GM23338 (cell line): Measurements from ENCODE around the gene PDP2. TPM values are rescaled to one million over a fixed set of nuclear protein-coding genes. Genes with fewer than 3 reads are reported as not detected.

ENCODE experiments used
- ATAC-seq: fragments of 200-7000 bp; cut with Tn5 transposase; 3 replicates; pipeline ENCODE4 v1.9.1; 2020
- DNase-seq: peaks from one replicate; pipeline ENCODE4 v3.0.0-alpha.2; 2015; ENCODE audit warnings: low spot score
- H2AFZ ChIP-seq: fragments of 200-600 bp; sonication (generic); 2 replicates; pipeline ENCODE4 v1.8.0; 2016; ENCODE audit warnings: antibody characterized with exemption, mild to moderate bottlenecking, moderate library complexity
- H3F3A ChIP-seq: fragments of 200-600 bp; sonication (generic); replicated peaks from 2 replicates; pipeline ENCODE4 v1.8.0; 2017; ENCODE audit warnings: antibody characterized with exemption, mixed run types, low read depth
- H3K27ac ChIP-seq: fragments of 200-600 bp; sonication (generic); 2 replicates; pipeline ENCODE4 v1.6.1; 2016; ENCODE audit warnings: low read depth
- H3K27me3 ChIP-seq: fragments of 200-600 bp; sonication (generic); 2 replicates; pipeline ENCODE4 v1.8.0; 2016; ENCODE audit warnings: mild to moderate bottlenecking, mixed run types, moderate library complexity; ENCODE audit not compliant: insufficient read depth
- H3K36me3 ChIP-seq: fragments of 200-600 bp; sonication (generic); 2 replicates; pipeline ENCODE4 v1.8.0; 2016; ENCODE audit warnings: mild to moderate bottlenecking; ENCODE audit not compliant: insufficient read depth
- H3K4me1 ChIP-seq: fragments of 200-600 bp; sonication (generic); 2 replicates; pipeline ENCODE4 v1.8.0; 2016; ENCODE audit warnings: mild to moderate bottlenecking, moderate library complexity; ENCODE audit not compliant: insufficient read depth
- H3K4me2 ChIP-seq: fragments of 200-600 bp; sonication (generic); 2 replicates; pipeline ENCODE4 v1.7.1; 2017; ENCODE audit warnings: mixed run types
- H3K4me3 ChIP-seq: fragments of 200-600 bp; sonication (generic); 2 replicates; pipeline ENCODE4 v1.6.1; 2016; ENCODE audit warnings: mixed run types
- H3K79me2 ChIP-seq: fragments of 200-600 bp; sonication (generic); replicated peaks from 2 replicates; pipeline ENCODE4 v1.8.0; 2017; ENCODE audit warnings: mild to moderate bottlenecking; ENCODE audit not compliant: insufficient read depth
- H3K9me2 ChIP-seq: fragments of 200-600 bp; sonication (generic); 2 replicates; pipeline ENCODE4 v1.8.0; 2017; ENCODE audit not compliant: insufficient read depth
- H4K20me1 ChIP-seq: fragments of 200-600 bp; sonication (generic); replicated peaks from 2 replicates; pipeline ENCODE4 v1.8.0; 2017; ENCODE audit warnings: mild to moderate bottlenecking; ENCODE audit not compliant: insufficient read depth
- H3K27ac Mint-ChIP-seq: 2 replicates; pipeline ENCODE4 v1.8.0; 2020; ENCODE audit warnings: inconsistent platforms, mild to moderate bottlenecking, moderate library complexity, mixed read lengths
- H3K27me3 Mint-ChIP-seq: 3 replicates; pipeline ENCODE4 v1.8.0; 2022; ENCODE audit warnings: low read depth, mild to moderate bottlenecking, moderate library complexity, mixed read lengths, inconsistent platforms; ENCODE audit not compliant: insufficient read depth, poor library complexity
- H3K36me3 Mint-ChIP-seq: 3 replicates; pipeline ENCODE4 v1.8.0; 2021; ENCODE audit warnings: low read depth, mild to moderate bottlenecking, inconsistent platforms, moderate library complexity, mixed read lengths
- H3K4me1 Mint-ChIP-seq: 3 replicates; pipeline ENCODE4 v1.8.0; 2020; ENCODE audit warnings: mild to moderate bottlenecking, inconsistent platforms, mixed read lengths
- H3K4me3 Mint-ChIP-seq: 3 replicates; pipeline ENCODE4 v1.8.0; 2021; ENCODE audit warnings: moderate library complexity, mild to moderate bottlenecking, inconsistent platforms, mixed read lengths
- H3K9me3 Mint-ChIP-seq: 3 replicates; pipeline ENCODE4 v1.8.0; 2020; ENCODE audit warnings: moderate library complexity, mild to moderate bottlenecking, inconsistent platforms, mixed read lengths
- CREB1 ChIP-seq: fragments of 250-450 bp; sonication (Bioruptor Pico); IDR thresholded peaks from 2 replicates; pipeline ENCODE4 v1.5.0; 2020; ENCODE audit warnings: low read depth, mild to moderate bottlenecking, moderate library complexity
- CTCF ChIP-seq, 2 experiments: fragments of 200-600 bp in 1 of 2; sonication (generic) in 1 of 2; conservative IDR thresholded peaks; 2 replicates each; pipeline versions ENCODE4 v1.5.1 to v1.6.1; 2016 to 2017; ENCODE audit warnings: antibody characterized with exemption in 2 of 2, low read depth in 2 of 2, mild to moderate bottlenecking in 2 of 2, moderate library complexity in 1 of 2
- ETS1 ChIP-seq: IDR thresholded peaks from 2 replicates; pipeline ENCODE4 v1.6.1; 2016; ENCODE audit warnings: antibody characterized with exemption
- EZH2 ChIP-seq: fragments of 200-600 bp; sonication (generic); IDR thresholded peaks from one replicate; pipeline ENCODE4 v1.8.0; 2017; ENCODE audit warnings: antibody characterized with exemption, mild to moderate bottlenecking, low read depth; ENCODE audit not compliant: unreplicated experiment
- EZH2phosphoT487 ChIP-seq: fragments of 200-600 bp; sonication (generic); IDR thresholded peaks from one replicate; pipeline ENCODE4 v1.8.1; 2018; ENCODE audit warnings: antibody characterized with exemption; ENCODE audit not compliant: unreplicated experiment
- JUNB ChIP-seq: IDR thresholded peaks from one replicate; pipeline ENCODE4 v1.6.1; 2016; ENCODE audit warnings: antibody characterized with exemption; ENCODE audit not compliant: unreplicated experiment
- NANOG ChIP-seq: IDR thresholded peaks from 2 replicates; pipeline ENCODE4 v1.6.1; 2016; ENCODE audit warnings: antibody characterized with exemption, borderline replicate concordance
- POLR2AphosphoS5 ChIP-seq: IDR thresholded peaks from 2 replicates; pipeline ENCODE4 v1.6.1; 2016; ENCODE audit warnings: antibody characterized with exemption, low read depth
- STAT1 ChIP-seq: IDR thresholded peaks from one replicate; pipeline ENCODE4 v1.6.1; 2016; ENCODE audit warnings: antibody characterized with exemption; ENCODE audit not compliant: unreplicated experiment
- ZNF114 ChIP-seq: fragments of 250-450 bp; sonication (Bioruptor Pico); IDR thresholded peaks from 2 replicates; pipeline ENCODE4 v1.5.0; 2020; ENCODE audit warnings: mild to moderate bottlenecking, moderate library complexity
- ZNF331 ChIP-seq: fragments of 250-450 bp; sonication (Bioruptor Pico); IDR thresholded peaks from 2 replicates; pipeline ENCODE4 v1.5.0; 2020; ENCODE audit warnings: low read depth, mild to moderate bottlenecking, moderate library complexity
- polyA plus RNA-seq: library from polyadenylated mRNA; unstranded; fragments of >200 nt; fragmentation: Nextera tagmentation; extraction: Ambion mirVana; gene quantifications from 2 replicates; pipeline ENCODE4 v1.2.1, GENCODE V29; 2016
- total RNA-seq: library from RNA; depleted of rRNA; stranded (reverse); fragments of >200 nt; shearing (Covaris generic); gene quantifications from 2 replicates; pipeline ENCODE4 v1.2.3, GENCODE V29; 2014
- TF ChIP-seq, protein P1 (sequence below): IDR thresholded peaks from one replicate; pipeline ENCODE4 v1.6.1; 2018; ENCODE audit warnings: antibody characterized with exemption; ENCODE audit not compliant: unreplicated experiment
- TF ChIP-seq, protein P2 (sequence below): fragments of 250-450 bp; sonication (Bioruptor Pico); IDR thresholded peaks from 2 replicates; pipeline ENCODE4 v1.5.0; 2020; ENCODE audit warnings: mild to moderate bottlenecking, moderate library complexity

Gene PDP2
- total and polyA plus RNA-seq, 2 experiments from 2014 or later = 9.0 to 23.2 TPM

DNA sequence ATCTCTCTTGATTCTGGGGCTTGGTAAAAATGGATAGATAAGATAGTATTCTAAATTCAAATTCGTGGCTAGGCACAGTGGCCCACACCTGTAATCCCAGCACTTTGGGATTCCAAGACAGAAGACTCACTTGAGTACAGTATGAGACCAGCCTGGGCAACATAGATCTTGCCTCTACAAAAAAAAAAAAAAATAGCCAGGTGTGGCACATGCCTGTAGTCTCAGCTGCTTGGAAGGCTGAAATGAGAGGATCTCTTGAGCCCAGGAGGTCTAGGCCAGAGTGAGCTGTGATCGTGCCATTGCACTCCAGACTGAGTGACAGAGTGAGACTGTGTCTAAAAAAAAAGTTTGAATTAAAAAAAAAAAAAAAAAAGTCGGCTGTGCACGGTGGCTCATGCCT is 9.3 kb downstream of the PDP2 start:
- Histone ChIP-seq H3K4me3 (no peak overlapping the region), H2AFZ (no peak overlapping the region), H3K79me2 (0 out of 2 replicates have a peak, but pooled peaks cover 10% of the 10 kb centered on the region), H3K36me3 (peaks cover 8% of the 10 kb centered on the region; the same call in 1 of the 2 replicates), H3K27me3 (no peaks in the 10 kb centered on the region), H3K9me2 (no peaks in the 10 kb centered on the region), H3K4me1 (no peaks in the 10 kb centered on the region; the same call in 1 of the 2 replicates), H3K4me2 (no peak overlapping the region), H4K20me1 (peaks cover 6% of the 10 kb centered on the region; the same call in 1 of the 2 replicates), H3K27ac (no peak overlapping the region), H3F3A (0 out of 2 replicates have a peak, but pooled peaks cover 1% of the 10 kb centered on the region)
- Mint-ChIP-seq H3K4me3 (no peak overlapping the region), H3K27me3 (peaks cover 2% of the 10 kb centered on the region), H3K36me3 (peaks cover 40% of the 10 kb centered on the region), H3K9me3 (no peaks in the 10 kb centered on the region; the same call in 2 of the 3 replicates), H3K4me1 (peaks cover 7% of the 10 kb centered on the region; the same call in 2 of the 3 replicates), H3K27ac (no peak overlapping the region)
- ATAC-seq = no peak
- DNase-seq = no peak
- no peak for TF ChIP-seq JUNB
- no peak for TF ChIP-seq ZNF114 (CRISPR knock-in tag)
- no peak for TF ChIP-seq CTCF (conservative IDR thresholded peaks at IDR 0.05; ENCODE audit: low read depth in 2 of 2)
- no peak for TF ChIP-seq POLR2AphosphoS5
- TF ChIP-seq EZH2 = no peak
- no peak for TF ChIP-seq EZH2phosphoT487
- no peak for TF ChIP-seq ZNF331 (CRISPR knock-in tag)
- no peak for TF ChIP-seq ETS1
- no peak for TF ChIP-seq CREB1 (CRISPR knock-in tag)
- TF ChIP-seq, protein P1, sequence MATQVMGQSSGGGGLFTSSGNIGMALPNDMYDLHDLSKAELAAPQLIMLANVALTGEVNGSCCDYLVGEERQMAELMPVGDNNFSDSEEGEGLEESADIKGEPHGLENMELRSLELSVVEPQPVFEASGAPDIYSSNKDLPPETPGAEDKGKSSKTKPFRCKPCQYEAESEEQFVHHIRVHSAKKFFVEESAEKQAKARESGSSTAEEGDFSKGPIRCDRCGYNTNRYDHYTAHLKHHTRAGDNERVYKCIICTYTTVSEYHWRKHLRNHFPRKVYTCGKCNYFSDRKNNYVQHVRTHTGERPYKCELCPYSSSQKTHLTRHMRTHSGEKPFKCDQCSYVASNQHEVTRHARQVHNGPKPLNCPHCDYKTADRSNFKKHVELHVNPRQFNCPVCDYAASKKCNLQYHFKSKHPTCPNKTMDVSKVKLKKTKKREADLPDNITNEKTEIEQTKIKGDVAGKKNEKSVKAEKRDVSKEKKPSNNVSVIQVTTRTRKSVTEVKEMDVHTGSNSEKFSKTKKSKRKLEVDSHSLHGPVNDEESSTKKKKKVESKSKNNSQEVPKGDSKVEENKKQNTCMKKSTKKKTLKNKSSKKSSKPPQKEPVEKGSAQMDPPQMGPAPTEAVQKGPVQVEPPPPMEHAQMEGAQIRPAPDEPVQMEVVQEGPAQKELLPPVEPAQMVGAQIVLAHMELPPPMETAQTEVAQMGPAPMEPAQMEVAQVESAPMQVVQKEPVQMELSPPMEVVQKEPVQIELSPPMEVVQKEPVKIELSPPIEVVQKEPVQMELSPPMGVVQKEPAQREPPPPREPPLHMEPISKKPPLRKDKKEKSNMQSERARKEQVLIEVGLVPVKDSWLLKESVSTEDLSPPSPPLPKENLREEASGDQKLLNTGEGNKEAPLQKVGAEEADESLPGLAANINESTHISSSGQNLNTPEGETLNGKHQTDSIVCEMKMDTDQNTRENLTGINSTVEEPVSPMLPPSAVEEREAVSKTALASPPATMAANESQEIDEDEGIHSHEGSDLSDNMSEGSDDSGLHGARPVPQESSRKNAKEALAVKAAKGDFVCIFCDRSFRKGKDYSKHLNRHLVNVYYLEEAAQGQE = no peak
- no peak for TF ChIP-seq NANOG
- TF ChIP-seq STAT1 = no peak
- TF ChIP-seq, protein P2, sequence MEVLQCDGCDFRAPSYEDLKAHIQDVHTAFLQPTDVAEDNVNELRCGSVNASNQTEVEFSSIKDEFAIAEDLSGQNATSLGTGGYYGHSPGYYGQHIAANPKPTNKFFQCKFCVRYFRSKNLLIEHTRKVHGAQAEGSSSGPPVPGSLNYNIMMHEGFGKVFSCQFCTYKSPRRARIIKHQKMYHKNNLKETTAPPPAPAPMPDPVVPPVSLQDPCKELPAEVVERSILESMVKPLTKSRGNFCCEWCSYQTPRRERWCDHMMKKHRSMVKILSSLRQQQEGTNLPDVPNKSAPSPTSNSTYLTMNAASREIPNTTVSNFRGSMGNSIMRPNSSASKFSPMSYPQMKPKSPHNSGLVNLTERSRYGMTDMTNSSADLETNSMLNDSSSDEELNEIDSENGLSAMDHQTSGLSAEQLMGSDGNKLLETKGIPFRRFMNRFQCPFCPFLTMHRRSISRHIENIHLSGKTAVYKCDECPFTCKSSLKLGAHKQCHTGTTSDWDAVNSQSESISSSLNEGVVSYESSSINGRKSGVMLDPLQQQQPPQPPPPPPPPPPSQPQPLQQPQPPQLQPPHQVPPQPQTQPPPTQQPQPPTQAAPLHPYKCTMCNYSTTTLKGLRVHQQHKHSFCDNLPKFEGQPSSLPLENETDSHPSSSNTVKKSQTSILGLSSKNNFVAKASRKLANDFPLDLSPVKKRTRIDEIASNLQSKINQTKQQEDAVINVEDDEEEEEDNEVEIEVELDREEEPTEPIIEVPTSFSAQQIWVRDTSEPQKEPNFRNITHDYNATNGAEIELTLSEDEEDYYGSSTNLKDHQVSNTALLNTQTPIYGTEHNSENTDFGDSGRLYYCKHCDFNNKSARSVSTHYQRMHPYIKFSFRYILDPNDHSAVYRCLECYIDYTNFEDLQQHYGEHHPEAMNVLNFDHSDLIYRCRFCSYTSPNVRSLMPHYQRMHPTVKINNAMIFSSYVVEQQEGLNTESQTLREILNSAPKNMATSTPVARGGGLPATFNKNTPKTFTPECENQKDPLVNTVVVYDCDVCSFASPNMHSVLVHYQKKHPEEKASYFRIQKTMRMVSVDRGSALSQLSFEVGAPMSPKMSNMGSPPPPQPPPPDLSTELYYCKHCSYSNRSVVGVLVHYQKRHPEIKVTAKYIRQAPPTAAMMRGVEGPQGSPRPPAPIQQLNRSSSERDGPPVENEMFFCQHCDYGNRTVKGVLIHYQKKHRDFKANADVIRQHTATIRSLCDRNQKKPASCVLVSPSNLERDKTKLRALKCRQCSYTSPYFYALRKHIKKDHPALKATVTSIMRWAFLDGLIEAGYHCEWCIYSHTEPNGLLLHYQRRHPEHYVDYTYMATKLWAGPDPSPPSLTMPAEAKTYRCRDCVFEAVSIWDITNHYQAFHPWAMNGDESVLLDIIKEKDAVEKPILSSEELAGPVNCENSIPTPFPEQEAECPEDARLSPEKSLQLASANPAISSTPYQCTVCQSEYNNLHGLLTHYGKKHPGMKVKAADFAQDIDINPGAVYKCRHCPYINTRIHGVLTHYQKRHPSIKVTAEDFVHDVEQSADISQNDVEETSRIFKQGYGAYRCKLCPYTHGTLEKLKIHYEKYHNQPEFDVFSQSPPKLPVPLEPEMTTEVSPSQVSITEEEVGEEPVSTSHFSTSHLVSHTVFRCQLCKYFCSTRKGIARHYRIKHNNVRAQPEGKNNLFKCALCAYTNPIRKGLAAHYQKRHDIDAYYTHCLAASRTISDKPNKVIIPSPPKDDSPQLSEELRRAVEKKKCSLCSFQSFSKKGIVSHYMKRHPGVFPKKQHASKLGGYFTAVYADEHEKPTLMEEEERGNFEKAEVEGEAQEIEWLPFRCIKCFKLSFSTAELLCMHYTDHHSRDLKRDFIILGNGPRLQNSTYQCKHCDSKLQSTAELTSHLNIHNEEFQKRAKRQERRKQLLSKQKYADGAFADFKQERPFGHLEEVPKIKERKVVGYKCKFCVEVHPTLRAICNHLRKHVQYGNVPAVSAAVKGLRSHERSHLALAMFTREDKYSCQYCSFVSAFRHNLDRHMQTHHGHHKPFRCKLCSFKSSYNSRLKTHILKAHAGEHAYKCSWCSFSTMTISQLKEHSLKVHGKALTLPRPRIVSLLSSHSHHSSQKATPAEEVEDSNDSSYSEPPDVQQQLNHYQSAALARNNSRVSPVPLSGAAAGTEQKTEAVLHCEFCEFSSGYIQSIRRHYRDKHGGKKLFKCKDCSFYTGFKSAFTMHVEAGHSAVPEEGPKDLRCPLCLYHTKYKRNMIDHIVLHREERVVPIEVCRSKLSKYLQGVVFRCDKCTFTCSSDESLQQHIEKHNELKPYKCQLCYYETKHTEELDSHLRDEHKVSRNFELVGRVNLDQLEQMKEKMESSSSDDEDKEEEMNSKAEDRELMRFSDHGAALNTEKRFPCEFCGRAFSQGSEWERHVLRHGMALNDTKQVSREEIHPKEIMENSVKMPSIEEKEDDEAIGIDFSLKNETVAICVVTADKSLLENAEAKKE = no peak
